ENCODE results near the gene ANP32E. TPM values are rescaled to one million over a fixed set of nuclear protein-coding genes. Genes with fewer than 3 reads are reported as not detected.

Gene ANP32E
- total RNA-seq, 1 experiment from 2014 or later, result 95.1 TPM

- H3K4me1 ChIP-seq (ENCODE audit: control insufficient read depth in 1 of 2, insufficient read depth in 2 of 2, low read length in 2 of 2), result no peaks in the 10 kb centered on the region
- DNase-seq (ENCODE audit: low read depth, low spot score) (no peak), ATAC-seq (no peak)
- ChIA-PET POLR2A (no interaction called here), RAD21 (ENCODE audit: low non-redundant PET in 1 of 2, low total read pairs in 2 of 2, uncharacterized antibody in 2 of 2, unreplicated experiment in 2 of 2) (no interaction called here), CTCF (no interaction called here)
- H3K36me3 ChIP-seq (ENCODE audit: control insufficient read depth in 1 of 2, insufficient read depth in 2 of 2, low read length in 2 of 2), result no peaks in the 10 kb centered on the region
- H4K20me1 ChIP-seq (ENCODE audit: insufficient read depth), result no peaks in the 10 kb centered on the region
- H3K27ac ChIP-seq (ENCODE audit: low read depth, low read length), result no peak overlapping the region
- BruUV-seq (replicated peaks), result no TSS peak
- no peak for TF ChIP-seq ZNF274 (IDR thresholded peaks at IDR 0.05; ENCODE audit: low read depth, low read length)
- TF ChIP-seq REST (IDR thresholded peaks at IDR 0.05; ENCODE audit: low read depth), result no peak
- no peak for TF ChIP-seq FOSL1 (IDR thresholded peaks at IDR 0.05; ENCODE audit: low read depth)
- TF ChIP-seq SIN3A (IDR thresholded peaks at IDR 0.05; ENCODE audit: low read depth), result no peak
- no peak for TF ChIP-seq ELF1 (IDR thresholded peaks at IDR 0.05; ENCODE audit: borderline replicate concordance, low read depth)
- no peak for TF ChIP-seq SP1 (IDR thresholded peaks at IDR 0.05; ENCODE audit: low read depth)
- TF ChIP-seq SRF (IDR thresholded peaks at IDR 0.05; ENCODE audit: low read depth), result no peak
- no peak for TF ChIP-seq CTCF (IDR thresholded peaks at IDR 0.05 in 2 of 3, conservative IDR thresholded peaks at IDR 0.05 in 1 of 3; ENCODE audit: borderline replicate concordance in 1 of 3, insufficient read depth in 1 of 3, low read depth in 2 of 3, low read length in 2 of 3)
- no peaks in the 10 kb centered on the region for H3K27me3 ChIP-seq (ENCODE audit: insufficient read depth, low read length)
- no peak overlapping the region for H3K4me3 ChIP-seq (replicated peaks in 1 of 2; ENCODE audit: low read depth in 1 of 2, low read length in 2 of 2)
- no peaks in the 10 kb centered on the region for H3K79me2 ChIP-seq (ENCODE audit: insufficient read depth, low read length)
- no peak overlapping the region for H3K4me2 ChIP-seq (ENCODE audit: low read length)
- H3K9me2 ChIP-seq (ENCODE audit: insufficient read depth), result no peaks in the 10 kb centered on the region
- intact Hi-C loops (cut with micrococcal nuclease), result no loop called here
- H3K9me3 ChIP-seq (ENCODE audit: control insufficient read depth in 1 of 2, insufficient read depth in 1 of 2, low read depth in 1 of 2, low read length in 2 of 2), result no peaks in the 10 kb centered on the region
- no peak overlapping the region for H2AFZ ChIP-seq (ENCODE audit: low read depth, low read length, poor library complexity, severe bottlenecking)
- H3K9ac ChIP-seq (ENCODE audit: low read length), result no peak overlapping the region
These were observed 62.7 kb downstream of the ANP32E start for GRCh38 chr1:150173141-150173585.
